Nucleus accumbens (tissue), 56 donors: Measurements from ENCODE around the gene HNRNPUL1.
"Not testable (repeated sequence)": the region's sequence is repeated elsewhere in the genome, so short reads cannot be mapped to it uniquely, and the experiment has no call there.

Experiments
- DNase-seq, 56 donors: peaks; one replicate each; lab custom pipeline; 2025; lab: John Stamatoyannopoulos, UW

The HNRNPUL1 gene

DNA sequence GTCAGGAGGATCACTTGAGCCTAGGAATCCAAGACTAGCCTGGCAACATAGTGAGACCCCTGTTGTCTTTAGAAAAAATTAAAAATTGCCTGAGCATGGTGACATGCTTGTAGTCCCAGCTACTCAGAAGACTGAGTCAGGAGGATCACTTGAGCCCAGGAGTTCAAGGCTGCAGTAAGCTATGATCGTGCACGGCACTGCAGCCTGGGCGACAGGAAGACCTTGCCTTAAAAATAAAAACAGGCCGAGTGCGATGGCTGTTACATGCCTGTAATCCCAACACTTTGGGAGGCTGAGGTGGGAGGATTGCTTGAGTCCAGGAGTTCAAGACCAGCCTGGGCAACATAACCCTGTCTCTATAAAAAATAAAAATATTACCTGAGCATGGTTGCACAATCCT, 5.4 kb downstream of the HNRNPUL1 start:
- no peak for DNase-seq

DNA sequence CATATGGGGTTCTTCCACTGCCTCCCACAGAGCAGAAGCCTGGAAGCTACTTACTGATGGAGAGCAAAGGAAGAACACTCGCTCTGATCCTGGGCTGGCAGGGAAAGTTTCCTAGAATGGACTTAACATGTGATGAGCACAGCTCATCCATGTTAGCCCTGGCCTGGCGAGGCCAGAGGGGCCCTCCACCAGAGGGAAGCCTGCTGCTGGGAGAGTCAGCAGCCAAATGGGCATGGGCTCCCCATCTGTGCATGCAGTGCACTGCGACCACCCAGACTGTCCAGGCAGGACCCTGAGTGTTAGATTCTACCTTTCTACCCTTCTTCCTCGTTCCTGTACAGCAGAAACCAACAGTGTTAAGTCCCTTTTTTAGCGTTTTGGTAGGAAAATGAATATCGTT, 8.9 kb downstream of the HNRNPUL1 start:
- DNase-seq = no peak

DNA sequence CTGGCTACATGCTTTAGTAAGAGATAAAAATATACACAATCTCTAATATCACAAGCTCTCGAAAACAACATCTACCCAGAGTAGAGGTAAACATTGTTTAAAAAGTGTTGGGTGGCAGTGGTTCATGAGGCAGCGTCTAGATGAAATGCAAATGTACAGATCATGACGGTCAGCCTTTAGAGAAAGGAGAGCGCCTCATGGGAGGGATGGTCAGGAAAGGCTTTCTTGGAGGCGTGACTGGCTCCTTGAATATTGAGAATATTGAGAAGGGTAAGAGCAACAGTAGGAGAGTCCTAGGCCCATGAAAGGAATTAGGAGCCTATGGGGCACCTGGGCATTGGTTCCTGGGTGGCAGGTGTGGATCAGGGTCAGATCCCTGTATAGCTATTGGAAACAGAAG, 10.6 kb downstream of the HNRNPUL1 start:
- no peak for DNase-seq

DNA sequence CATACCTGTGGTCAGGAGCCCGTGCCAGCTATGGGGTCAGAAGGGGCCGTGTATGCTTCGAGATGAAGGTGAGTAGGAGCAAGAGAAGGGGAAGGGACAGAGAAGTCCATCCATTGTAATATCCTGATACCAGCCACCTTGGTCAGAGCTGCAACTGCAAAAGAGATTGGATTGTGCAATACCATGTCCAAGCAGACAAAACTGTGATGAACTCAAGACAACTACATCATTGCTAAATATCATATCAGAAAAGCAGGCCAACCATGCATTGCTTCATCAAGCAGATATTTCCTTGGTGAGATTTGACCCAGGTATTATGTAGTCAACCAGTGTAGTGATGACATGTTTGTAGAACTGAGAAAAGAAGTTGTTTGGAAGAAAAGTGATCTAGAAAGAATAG, 12.1 kb downstream of the HNRNPUL1 start:
- no peak for DNase-seq

DNA sequence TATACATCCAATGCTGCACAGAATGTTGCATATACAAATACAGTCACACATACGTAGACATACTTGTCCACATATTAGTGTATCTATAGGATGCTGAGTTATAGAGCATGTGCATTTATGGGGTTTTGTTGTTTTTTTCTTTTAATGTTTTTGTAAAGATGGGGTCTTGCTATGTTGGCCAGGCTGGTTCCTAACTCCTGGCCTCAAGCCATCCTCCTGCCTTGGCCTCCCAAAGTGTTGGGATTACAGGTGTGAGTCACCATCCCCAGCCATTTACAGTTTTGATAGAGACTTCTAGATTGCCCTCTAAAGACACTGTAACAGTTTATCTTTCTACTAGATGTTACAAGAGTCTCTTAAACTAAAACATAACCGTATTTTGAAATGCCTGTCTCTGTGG, 14.3 kb downstream of the HNRNPUL1 start:
- DNase-seq = no peak

DNA sequence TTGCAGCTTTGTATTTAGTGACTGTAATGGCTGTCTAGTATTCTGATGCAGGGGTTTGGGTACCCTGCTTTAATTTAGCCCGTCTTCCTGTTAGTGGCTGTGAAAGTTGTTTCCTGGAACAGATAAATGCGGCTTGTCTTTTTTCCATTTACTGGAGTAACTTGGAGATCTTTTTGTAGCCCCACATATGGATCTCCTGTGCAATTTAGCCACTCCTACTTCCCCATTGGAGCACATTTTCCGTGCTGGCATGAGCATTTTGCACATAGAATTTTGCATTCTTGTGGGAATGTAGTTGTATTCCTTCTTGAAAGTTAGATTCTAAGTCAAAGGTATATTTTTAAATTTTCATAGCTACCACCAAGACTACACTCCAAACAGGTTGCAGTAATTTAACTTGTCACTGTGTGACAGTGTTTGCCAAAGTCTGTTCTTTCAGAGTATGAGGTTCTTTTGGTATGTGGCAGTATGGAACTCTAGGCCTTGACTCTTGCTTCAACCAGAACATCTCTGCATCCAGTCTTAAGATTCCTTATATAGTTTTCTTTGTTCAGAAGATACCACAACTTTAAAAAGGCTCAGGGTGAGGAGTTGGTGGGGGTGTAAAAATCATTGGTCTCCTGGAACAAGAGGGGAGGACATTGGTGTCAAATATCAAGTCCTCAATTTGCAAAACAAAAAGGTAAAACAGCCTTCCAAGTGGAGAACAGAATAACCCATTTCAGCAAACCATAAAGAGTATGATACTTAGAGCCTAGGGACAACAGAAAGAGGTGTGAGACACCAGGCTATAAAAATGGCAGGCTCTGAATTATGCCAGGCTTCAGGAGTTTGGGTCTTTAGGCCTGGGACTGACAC, 24.7 kb downstream of the HNRNPUL1 start:
- no peak for DNase-seq

DNA sequence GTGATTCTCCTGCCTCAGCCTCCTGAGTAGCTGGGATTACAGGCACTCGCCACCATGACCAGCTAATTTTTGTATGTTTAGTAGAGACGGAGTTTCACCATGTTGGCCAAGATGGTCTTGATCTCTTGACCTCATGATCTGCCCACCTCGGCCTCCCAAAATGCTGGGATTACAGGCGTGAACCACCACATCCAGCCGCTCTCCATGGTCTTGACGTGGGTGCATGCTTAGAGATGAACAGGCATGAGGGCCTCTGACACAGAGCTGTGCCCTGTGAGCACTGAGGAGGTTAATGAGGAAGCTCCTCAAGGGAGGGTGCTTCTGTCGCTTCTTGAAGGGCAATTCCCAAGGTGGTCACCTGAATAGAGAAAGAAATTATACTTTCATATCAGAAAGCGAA, 25.6 kb downstream of the HNRNPUL1 start:
- not testable (repeated sequence) for DNase-seq

DNA sequence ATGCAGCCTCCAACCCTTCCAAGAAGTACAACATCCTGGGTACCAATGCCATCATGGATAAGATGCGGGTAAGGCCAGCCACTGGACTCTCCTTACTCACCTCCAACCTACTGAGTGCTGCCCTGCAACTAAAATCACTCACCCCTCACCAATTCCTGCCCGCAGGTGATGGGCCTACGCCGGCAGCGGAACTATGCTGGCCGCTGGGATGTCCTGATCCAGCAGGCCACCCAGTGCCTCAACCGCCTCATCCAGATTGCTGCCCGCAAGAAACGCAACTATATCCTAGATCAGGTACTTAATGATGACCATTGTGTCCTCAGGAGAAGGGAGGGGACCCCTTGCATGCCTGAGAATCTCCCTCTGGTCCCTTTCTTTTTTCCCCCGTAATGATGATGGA, 30.2 kb downstream of the HNRNPUL1 start:
- DNase-seq = no peak

DNA sequence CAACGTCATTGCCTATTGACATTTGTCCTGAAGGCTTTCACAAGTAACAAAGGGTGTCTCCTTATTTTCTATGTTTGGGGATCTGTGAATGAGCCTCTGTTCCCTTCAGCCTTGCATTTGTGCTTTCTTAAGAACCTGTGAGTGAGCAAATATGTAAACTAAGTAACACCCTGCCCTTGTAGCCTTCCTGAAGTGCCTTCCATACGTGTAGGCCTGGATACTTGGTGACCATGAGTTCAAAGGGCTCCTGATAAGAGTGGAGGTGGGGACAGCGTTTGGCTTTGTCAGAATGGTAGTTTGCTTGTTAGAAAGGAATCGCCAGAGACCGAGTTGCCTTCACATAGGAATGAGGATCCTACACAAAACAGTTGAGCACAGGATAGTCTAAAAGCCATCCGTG, 31.3 kb downstream of the HNRNPUL1 start:
- DNase-seq = no peak

DNA sequence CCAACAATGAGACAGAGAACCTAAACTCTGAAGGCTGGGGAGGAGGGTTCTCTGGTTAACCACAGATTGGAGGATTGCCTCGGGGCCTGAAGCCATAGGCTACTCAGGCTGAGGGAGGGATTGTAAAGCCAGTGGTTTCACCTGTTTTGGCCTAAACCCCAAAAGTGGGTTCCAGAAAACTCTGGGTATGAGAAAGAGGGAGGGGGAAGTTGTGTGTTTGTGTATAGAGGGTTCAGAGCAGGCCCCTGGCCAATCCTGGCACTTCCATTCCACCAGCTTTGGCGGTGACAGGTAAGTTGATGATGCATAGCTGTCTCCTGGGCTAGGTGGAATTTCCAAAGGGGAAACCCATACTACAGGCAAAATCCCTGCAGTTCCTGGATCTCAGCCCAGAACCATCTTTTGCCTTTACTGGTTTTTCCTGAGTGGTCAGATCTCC, 32.3 kb downstream of the HNRNPUL1 start:
- no peak for DNase-seq

DNA sequence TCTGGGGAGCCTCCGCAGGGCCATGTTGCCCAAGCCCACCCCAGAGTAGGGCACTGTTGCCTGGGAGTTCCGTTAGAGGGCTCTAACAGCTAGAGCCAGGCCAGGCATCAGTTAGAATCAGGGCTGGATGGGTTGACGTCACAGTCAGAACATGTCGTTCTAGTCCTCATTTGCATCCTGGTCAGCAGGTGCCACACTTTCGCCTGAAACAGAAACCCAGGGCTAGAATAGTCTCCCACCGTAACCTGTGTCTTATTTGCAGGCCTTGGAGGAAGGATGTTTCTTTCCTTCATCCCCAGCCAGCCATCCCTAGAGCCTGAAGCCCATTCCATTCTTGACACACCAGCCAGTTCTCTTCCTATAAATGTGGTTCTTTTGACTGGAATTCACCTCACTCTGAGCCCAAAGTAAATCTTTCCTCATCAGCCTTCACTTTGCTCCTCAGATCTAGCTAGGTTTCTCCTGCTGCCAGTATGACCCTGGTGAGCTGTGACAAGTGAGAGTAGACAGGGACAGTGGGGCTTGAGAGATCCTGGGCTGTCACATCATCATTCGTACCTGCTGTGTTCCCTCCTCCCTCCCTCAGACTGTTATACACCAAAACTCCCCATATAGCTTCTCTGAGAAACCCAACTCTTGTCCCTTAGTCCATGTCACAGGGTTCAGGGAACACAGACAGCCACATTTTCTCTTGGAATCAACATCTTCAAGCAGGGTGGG, 33.6 kb downstream of the HNRNPUL1 start:
- peak in 2 of 56 donors; percentile 6 to 15 for DNase-seq

DNA sequence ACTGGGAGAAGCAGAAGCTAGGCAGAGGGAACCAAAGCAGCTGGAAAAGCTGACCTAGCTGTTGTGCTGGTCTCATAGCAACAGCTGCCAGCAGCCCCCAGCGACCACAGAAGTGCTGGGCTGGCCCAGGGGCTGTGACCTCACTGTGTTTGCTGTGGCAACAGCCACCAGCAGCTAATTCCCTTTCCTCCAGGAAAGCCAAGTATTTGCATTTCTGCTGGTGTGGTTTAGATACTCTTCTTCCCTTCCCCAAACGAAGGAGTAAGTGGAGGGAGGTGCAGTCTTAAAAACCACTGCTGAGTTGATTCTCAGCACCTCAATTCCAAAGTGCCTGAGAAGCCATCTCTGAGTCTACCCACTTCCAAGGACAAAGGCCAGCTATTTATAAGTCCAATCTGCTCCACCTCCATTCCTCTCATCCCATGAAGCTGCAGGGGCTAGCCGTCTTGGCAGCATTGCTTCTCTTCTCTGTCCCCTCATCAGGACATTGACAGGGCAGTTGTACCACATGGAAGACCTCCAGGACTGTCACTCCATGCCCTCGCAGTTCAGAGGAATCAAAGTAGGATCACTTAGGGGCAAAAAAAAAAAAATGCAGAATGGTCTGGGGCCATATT, 34.3 kb downstream of the HNRNPUL1 start:
- peak in 4 of 56 donors; percentile 15 to 51 (median 39) for DNase-seq

DNA sequence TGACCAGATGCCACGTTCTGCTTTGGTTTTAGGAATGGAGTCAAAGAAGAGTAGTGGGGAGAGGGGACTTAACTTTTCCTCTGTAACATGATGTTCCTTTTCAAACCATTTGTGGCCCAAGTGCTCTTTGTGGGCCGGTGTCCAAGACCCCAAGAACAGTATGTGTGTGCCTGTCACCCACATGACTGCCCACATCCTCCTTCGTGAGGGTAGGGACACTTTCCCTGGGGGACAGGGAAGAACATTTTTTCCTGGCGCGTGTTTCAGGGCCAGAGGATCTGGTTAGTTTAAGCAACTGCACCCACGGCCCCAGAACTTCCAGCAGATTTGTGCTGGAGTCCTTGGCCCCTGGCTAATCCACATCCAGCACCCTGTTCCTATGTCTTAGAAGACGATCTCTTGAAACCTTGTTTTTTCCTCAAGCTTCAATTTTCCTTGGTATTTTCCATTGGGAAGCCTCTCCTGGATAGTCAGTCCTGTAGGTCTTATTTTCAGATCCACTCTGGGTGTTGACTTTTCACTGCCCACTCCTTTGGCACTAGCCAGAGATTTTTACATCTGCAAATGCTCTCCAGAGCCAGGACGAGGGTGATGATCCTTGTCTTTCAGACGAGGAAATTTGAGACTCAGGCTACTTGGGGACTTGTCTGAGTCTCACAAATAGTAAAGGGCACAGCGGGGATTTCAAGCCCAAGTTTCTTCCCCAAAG, 35.0 kb downstream of the HNRNPUL1 start:
- DNase-seq = peak in 3 of 56 donors; percentile 6 to 27 (median 16)

DNA sequence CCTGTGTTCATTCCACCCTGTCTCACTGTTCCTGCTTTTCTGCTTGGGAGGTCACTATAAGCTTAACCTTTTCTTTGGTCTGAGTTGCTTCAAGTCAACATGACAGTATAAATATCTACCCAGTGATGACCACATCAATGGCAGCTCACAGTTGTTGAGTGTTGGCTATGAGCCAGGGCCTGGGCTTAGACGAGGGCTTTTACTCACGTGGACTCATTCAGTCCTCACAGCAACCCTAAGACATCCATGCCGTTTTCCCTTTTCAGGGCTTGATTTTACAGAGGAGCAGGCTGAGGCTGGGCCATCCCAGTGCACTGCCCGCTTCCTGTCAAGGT, 35.5 kb downstream of the HNRNPUL1 start:
- DNase-seq = peak in 6 of 56 donors; percentile 7 to 56 (median 28)

DNA sequence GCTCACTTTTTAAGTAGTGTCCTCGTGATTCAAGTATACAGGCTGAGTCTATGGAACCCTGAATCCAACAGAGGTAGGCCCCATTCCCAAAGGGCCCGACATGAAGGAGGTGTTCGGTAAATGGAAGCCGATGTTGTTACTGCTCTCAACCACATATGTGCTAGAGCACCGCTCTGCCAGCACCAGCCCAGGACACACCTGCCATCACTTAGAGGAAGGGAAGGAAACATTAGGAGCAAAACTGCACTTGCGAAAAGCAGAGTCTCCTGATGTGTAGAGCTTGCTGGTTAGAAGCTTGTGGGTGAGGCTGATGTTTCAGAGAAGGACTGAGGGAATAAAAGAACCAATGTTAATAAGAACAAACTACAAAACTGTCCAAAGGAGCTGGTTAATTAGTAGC, 36.4 kb downstream of the HNRNPUL1 start:
- DNase-seq = no peak

DNA sequence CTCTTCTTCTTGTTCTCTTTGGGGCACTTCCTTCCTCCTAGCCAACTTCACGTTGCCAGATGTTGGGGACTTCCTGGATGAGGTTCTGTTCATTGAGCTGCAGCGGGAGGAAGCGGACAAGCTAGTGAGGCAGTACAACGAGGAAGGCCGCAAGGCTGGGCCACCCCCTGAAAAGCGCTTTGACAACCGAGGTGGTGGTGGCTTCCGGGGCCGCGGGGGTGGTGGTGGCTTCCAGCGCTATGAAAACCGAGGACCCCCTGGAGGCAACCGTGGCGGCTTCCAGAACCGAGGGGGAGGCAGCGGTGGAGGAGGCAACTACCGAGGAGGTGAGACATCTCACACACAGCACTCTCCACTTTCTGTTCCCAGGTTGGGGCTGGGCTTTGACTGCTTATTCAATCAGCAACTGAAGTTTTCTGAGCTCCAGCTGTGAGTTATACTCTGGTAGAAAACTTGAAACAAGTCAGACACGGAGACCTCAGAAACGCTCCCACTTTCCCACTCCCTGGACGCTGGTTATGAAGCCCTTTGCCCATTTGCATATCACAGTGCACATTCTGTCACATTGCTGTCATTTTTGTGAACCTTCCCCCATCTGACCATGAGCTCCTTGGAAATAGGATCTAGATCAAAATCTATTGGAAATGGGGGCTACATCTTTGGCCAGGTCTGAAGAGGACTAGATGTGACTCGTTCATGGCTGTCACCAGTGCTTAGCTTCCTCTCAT, 38.6 kb downstream of the HNRNPUL1 start:
- no peak for DNase-seq

DNA sequence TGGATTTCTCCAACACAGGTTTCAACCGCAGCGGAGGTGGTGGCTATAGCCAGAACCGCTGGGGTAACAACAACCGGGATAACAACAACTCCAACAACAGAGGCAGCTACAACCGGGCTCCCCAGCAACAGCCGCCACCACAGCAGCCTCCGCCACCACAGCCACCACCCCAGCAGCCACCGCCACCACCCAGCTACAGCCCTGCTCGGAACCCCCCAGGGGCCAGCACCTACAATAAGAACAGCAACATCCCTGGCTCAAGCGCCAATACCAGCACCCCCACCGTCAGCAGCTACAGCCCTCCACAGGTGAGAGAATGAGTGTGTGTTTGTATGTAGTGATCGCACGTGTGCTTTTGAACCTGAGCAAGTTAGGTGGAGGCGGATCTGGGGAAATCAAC, 39.8 kb downstream of the HNRNPUL1 start:
- no peak for DNase-seq

DNA sequence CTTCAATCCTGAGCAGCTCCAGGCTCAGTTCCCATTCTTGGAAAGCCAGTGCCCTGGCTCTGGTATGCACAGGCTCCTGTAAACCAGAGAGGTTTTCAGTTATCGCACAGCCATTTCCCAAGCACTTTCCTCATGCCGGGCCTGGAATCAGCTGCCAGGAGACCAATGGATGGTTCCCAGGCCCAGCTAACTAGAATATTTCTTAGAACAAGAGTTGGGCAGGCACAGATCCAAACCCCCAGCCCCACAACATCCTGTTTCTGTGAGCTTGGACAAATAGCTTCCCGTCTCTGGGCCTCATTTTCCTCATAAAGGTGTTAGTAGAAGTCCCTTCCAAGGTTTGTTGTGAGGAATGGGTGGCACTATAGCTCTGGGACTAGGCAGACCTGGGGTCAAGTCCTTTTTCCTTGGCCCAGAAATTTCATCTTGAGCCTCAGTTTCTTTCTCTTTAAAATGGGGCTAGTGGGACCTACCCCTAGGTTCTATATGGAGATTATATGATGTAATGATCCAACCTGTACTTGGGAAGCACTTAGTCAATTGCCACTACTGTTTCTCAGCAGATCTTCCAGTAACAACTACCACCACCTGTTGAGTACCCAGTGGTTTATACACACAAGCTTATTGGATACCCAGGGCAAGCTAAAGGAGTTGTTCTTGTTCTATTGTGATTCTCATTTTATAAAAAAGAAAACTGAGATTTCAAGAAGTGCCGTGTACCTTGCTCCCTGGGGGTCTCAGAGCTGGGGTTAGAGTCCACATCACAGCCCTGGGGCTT, 40.7 kb downstream of the HNRNPUL1 start:
- no peak for DNase-seq
